ENCODE results near the gene AXIN2.

DNA sequence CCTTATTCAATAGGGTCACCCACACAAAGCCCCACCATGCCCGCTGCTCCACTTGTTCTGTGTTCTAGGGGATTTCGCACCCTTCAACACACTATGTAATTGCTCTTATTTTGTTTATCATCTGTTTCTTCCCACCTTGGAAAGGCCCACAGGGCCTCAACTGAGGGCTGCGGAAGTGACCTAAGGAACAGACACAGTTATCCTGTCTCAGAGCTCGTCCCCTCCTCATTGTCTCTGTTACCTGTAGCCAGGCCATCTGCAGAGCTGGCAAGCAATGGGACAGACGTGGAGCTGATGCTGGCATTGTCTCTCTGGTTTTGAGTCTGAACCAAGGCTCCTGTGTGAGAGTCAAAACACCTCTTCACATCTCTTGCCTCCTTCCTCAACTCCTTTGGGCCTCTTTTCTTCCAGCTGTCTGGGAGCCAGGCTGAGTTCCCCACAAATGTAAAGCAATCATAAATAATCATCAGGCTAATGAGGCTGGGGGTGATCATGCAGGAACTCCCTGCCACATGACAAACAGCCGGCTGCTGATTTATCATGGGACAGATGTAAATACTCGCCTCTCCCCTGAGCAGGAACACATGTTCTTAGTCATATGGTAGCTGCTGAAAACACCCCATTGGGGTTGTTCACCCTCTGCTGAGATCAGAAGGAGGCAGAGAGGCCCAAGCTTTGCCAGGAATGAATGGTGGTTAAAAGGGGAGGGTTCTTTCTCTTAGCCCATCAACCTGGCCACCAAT lies 71.9 kb downstream of the AXIN2 start:
- TF ChIP-seq, protein P1, sequence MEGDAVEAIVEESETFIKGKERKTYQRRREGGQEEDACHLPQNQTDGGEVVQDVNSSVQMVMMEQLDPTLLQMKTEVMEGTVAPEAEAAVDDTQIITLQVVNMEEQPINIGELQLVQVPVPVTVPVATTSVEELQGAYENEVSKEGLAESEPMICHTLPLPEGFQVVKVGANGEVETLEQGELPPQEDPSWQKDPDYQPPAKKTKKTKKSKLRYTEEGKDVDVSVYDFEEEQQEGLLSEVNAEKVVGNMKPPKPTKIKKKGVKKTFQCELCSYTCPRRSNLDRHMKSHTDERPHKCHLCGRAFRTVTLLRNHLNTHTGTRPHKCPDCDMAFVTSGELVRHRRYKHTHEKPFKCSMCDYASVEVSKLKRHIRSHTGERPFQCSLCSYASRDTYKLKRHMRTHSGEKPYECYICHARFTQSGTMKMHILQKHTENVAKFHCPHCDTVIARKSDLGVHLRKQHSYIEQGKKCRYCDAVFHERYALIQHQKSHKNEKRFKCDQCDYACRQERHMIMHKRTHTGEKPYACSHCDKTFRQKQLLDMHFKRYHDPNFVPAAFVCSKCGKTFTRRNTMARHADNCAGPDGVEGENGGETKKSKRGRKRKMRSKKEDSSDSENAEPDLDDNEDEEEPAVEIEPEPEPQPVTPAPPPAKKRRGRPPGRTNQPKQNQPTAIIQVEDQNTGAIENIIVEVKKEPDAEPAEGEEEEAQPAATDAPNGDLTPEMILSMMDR (IDR thresholded peaks at IDR 0.05), result no peak
- TF ChIP-seq EP300 (IDR thresholded peaks at IDR 0.05) (no peak), POLR2A (IDR thresholded peaks at IDR 0.05) (no peak)
